ENCODE measurements around the gene MRPL12.

GRCh38 chr17:81660441-81660840, 42.7 kb upstream of the MRPL12 start:
- TF ChIP-seq, protein P1, sequence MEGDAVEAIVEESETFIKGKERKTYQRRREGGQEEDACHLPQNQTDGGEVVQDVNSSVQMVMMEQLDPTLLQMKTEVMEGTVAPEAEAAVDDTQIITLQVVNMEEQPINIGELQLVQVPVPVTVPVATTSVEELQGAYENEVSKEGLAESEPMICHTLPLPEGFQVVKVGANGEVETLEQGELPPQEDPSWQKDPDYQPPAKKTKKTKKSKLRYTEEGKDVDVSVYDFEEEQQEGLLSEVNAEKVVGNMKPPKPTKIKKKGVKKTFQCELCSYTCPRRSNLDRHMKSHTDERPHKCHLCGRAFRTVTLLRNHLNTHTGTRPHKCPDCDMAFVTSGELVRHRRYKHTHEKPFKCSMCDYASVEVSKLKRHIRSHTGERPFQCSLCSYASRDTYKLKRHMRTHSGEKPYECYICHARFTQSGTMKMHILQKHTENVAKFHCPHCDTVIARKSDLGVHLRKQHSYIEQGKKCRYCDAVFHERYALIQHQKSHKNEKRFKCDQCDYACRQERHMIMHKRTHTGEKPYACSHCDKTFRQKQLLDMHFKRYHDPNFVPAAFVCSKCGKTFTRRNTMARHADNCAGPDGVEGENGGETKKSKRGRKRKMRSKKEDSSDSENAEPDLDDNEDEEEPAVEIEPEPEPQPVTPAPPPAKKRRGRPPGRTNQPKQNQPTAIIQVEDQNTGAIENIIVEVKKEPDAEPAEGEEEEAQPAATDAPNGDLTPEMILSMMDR (IDR thresholded peaks at IDR 0.05), result no peak
- TF ChIP-seq POLR2A (IDR thresholded peaks at IDR 0.05), result no peak

All from uterus (tissue), 2 donors.